GM19099 (cell line): ENCODE measurements around the gene OPRPN.

Experiments used
- POLR2A ChIP-seq: IDR thresholded peaks from 3 replicates; pipeline ENCODE4 v1.6.1; 2011; ENCODE audit warnings: low read depth; ENCODE audit not compliant: insufficient read length; ENCODE audit errors: extremely low read depth

The OPRPN gene

GRCh38 chr4:70397580-70397979, at the start of gene OPRPN:
OPRPN (plus strand) TSS chr4:70397940; CDS start chr4:70399286, 1,346 bp downstream.
- TF ChIP-seq POLR2A, result no peak

- no peak for TF ChIP-seq POLR2A
Measured at GRCh38 chr4:70356185-70356584, 41.6 kb upstream of the OPRPN start.

GRCh38 chr4:70359115-70359661, 38.6 kb upstream of the OPRPN start:
- TF ChIP-seq POLR2A, result no peak

GRCh38 chr4:70360460-70360859, 37.3 kb upstream of the OPRPN start, which contains the start of gene SMR3A:
SMR3A (plus strand) TSS chr4:70360760; CDS start chr4:70362116, 1,356 bp downstream.
- TF ChIP-seq POLR2A, result no peak

- no peak for TF ChIP-seq POLR2A
Measured at GRCh38 chr4:70364002-70364401, 33.7 kb upstream of the OPRPN start.

- no peak for TF ChIP-seq POLR2A
Measured at GRCh38 chr4:70365479-70365878, 32.3 kb upstream of the OPRPN start.

- no peak for TF ChIP-seq POLR2A
Measured at GRCh38 chr4:70367813-70368212, 29.9 kb upstream of the OPRPN start.

- TF ChIP-seq POLR2A, result no peak
Measured at GRCh38 chr4:70371987-70372386, 25.8 kb upstream of the OPRPN start.

GRCh38 chr4:70372760-70373159, 25.0 kb upstream of the OPRPN start:
- no peak for TF ChIP-seq POLR2A

- TF ChIP-seq POLR2A, result no peak
Measured at GRCh38 chr4:70380578-70380977, 17.2 kb upstream of the OPRPN start.

GRCh38 chr4:70382691-70383181, 15.0 kb upstream of the OPRPN start, which contains the start of gene SMR3B:
SMR3B (plus strand) TSS chr4:70383131; CDS start chr4:70384511, 1,380 bp downstream.
- no peak for TF ChIP-seq POLR2A

- TF ChIP-seq POLR2A, result no peak
Measured at GRCh38 chr4:70392057-70392776, 5.5 kb upstream of the OPRPN start.

GRCh38 chr4:70399319-70399718, 1.6 kb downstream of the OPRPN start:
- no peak for TF ChIP-seq POLR2A

- TF ChIP-seq POLR2A, result no peak
Measured at GRCh38 chr4:70402762-70403161, 5.0 kb downstream of the OPRPN start.

- TF ChIP-seq POLR2A, result no peak
Measured at GRCh38 chr4:70405765-70406164, 8.0 kb downstream of the OPRPN start.

GRCh38 chr4:70425306-70425705, 27.6 kb downstream of the OPRPN start:
- no peak for TF ChIP-seq POLR2A

- TF ChIP-seq POLR2A, result no peak
Measured at GRCh38 chr4:70426789-70427188, 29.0 kb downstream of the OPRPN start.

GRCh38 chr4:70437197-70437596, 39.5 kb downstream of the OPRPN start:
- no peak for TF ChIP-seq POLR2A
